Activated CD4-positive, CD25-positive, alpha-beta regulatory T cell treated with anti-CD3 and anti-CD28 coated beads, Interleukin-2, amount 50 U/mL, for 24 hours (primary cell): ENCODE results near the gene SLAIN1.
A peak's percentile ranks its signal among the peaks of the same experiment; 100 is the strongest.

ENCODE experiments used
- ATAC-seq, 2 donors: fragments of 150-1000 bp; cut with Tn5 transposase; one replicate each; pipeline ENCODE4 v1.10.0; 2021; ENCODE audit warnings: mild to moderate bottlenecking in 1 of 2, moderate library complexity in 1 of 2

SLAIN1 gene

DNA sequence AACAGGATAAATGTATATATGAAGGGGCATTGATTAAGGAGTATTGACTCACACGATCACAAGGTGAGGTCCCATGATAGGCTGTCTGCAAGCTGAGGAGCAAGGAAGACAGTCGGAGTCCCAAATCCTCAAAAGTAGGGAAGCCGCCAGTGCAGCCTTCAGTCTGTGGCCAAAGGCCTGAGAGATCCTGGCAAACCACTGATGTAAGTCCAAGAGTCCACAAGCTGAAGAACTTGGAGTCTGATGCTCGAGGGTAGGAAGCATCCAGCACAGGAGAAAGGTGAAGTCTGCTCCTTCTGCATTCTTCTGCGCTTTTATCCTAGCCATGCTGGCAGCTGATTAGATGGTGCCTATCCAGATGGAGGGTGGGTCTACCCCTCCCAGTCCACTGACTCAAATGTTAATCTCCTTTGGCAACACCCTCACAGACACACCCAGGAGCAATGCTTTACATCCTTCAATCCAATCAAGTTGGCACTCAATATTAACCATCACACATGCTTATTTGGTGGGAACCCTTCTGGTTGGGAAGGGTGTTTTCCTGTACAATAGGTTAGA lies 55.1 kb downstream of the SLAIN1 start:
- no peak for ATAC-seq

GRCh38 chr13:77760893-77761292 lies 63.4 kb downstream of the SLAIN1 start:
- ATAC-seq: no peak

DNA sequence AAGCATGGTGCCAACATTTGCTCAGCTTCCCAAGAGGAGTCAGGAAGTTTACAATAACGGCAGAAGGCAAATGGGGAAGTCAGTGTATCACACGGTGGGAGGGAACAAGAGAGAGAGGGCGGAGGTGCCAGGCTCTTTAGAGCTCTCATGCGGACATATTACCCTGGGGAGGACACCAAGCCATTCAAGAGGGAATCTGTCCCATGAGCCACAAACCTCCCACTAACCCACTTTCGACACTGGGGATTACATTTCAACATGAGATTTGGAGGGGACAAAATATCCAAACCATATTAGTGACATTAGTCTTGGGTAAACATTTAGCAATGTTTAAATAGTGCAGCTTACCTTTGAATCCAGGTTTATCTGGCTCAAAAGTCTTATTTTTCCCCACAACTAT lies 69.9 kb downstream of the SLAIN1 start:
- no peak for ATAC-seq

GRCh38 chr13:77774181-77774580 lies 76.7 kb downstream of the SLAIN1 start:
- no peak for ATAC-seq

GRCh38 chr13:77776704-77777103 lies 79.2 kb downstream of the SLAIN1 start:
- ATAC-seq: no peak

DNA sequence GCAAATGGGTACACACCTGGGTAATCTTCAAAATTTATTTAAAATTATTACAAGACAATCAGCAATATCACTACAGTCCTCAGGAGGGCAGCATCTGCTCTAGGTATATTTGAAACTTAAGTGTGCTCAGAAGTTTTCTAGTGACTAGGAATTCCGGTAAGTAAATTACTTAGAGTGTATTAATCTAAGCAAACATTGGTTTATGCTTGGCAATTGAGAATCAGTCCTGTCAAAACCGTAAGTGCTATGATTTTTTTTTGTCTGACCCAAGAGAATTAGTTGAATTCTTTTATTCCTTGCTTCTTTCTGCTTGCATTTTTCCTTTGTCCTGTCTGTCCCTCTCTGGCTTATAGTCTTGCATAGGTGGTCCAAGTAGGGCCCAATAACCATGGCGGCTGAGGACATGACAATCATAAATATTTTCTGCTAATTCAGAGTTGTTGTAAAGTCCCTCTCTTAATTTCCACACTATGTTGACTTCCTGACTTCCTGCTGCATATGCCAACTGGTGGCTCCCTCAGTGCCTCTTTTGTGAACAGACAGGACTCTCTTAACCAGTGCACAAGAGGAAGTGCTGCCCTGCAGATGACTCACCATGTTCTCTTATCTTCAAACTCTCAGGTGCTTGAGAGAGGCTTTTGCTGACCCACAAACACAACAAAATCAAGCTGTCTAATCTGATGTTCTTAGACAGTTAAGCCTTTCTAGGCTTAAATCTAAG lies 82.2 kb downstream of the SLAIN1 start:
- peak; percentile 41 to 49 for ATAC-seq

DNA sequence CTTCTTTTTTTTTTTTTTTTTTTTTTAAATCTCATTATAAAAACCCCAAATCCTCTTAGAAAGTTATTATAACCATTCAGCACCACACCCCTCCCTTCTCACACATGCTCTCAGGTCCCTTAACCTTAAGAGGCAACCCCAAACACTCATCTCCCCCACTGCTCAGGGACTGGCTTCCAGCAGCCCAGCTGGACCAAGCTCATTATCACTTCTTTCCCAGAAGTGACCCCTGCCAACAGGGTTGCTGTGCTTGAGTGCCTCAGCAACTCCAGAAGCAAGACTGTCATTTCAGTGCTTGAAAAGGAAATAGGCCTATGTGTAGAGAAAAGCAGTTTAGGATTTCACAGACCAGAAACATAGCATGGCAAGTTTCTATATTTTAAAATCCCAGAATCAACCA lies 84.3 kb downstream of the SLAIN1 start:
- ATAC-seq: no peak

DNA sequence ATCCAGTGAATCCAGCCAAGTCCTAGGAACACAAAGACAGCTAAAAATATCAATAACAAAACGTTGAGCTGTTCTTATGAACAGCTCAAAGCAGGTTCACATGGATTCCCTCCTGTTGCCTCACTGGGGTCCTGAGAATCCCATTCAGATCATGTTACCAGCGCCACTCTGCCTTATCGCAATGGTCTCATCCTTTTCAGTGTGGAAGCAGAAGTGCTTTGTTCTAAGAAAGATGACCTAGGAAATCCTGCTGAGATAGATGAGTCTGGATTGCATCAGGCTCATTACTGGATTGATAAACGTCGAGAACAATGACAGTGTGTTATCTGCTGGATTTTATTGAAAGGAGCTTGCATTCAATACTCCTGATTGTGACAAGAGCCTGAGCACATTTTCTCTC lies 87.0 kb downstream of the SLAIN1 start:
- no peak for ATAC-seq

DNA sequence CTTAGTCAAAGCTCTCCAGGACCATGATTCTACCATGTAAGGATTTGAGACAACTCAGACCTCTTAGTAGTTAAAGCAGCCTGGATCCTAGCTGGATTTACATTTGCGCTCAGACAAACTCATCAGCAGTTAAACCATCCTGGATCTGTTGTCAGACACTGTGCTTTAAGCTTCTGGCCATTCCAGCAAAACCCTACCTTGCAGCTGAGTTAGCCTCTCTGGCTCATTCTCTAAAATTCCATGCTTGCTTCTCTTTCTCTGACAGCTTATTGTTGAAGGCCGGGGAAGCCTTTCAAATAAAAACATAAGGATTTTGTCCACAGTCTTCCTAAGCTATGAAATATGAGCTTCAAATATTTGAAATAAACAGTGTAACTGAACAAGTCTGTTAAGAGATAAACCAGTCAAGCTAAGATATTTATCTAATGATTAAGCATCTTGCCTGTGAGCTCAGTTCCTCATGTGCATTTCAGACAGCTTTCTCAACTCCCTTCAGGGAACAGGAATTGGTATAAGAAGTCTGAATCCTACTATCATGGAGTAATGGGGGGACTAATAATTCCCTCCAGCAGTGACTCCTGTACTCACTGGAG lies 89.3 kb downstream of the SLAIN1 start:
- ATAC-seq: no peak

DNA sequence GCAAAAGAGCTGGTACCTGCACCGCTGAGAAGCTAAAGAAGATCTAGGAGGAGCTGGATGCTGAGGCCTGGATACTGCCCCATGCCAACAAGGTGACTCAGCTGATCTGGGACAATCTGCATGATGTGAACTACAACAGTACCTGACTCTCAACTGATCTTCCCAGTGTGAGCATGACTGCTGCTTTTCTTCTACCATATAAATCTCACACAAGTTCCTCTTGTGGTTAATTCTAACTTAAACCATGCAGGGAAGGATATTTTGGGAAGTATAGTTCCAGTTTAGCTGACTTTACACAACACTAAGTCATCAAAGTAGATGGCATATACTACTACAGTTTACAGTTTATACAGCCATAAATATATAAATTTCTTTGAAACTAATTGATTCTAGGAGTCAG lies 91.9 kb downstream of the SLAIN1 start:
- ATAC-seq: no peak

GRCh38 chr13:77800219-77800618 lies 102.7 kb downstream of the SLAIN1 start:
- no peak for ATAC-seq

DNA sequence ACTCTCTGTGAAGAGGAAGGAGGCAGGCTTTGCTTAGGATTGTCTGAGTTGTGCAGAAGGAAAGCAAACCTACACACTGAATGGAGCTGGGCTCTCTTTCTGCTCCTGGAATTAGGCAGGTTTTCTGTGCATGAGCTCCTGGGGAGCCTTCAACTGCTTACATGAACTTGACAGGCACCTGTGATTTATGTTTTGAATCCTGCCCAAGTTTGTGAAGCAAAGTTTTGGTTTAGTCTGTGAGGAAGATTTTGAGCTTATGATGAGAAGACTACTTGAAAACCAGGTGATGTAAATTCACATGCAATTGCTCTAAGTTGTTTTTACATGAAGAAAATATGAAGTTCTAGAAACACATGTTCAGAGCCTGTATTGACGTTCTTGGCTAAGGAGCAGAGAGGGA lies 109.0 kb downstream of the SLAIN1 start:
- no peak for ATAC-seq

- ATAC-seq: no peak
Observed at GRCh38 chr13:77807431-77808135, 110.1 kb downstream of the SLAIN1 start.

GRCh38 chr13:77810430-77810829 lies 112.9 kb downstream of the SLAIN1 start:
- no peak for ATAC-seq

DNA sequence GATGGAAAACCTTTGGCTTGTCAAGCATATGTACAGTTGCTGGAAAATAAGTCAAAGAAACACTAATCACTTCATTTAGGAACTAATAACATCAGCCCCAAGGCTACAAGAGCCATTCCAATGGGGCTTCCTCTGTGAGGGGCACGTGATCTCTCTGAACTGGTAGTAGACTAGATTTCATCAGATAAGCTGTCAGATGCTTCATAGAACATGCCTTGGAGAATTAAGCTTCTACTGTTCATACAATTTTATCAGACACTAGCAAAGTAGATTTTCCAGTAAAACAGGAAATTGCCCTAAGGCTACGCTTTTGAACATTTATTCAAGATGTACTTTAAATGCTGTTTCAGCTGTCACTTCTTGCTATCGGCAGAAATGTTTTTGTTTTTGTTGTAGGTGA lies 113.4 kb downstream of the SLAIN1 start:
- ATAC-seq: no peak

- no peak for ATAC-seq
Observed at GRCh38 chr13:77811381-77811780, 113.9 kb downstream of the SLAIN1 start.

DNA sequence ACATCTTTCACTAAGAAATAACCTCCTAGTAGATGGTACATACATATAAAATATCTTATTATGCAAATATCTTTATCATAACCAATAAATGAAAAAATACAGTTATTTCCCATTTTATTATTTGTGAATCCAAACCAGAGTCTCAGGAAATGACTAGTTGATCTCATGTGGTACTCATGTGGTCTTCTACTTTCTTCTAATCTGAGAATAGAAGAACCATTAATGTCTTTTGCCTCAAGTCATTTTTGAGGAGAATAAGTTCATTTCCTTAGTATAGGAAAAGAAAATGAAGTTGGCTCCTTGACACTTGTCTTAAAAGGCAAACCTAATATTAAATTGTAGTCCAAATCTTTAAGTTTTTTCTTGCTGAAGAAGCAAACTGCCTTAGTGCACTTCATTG lies 114.5 kb downstream of the SLAIN1 start:
- ATAC-seq: no peak
